SK-N-MC (cell line): Measurements from ENCODE around the gene RPN1.

Experiments
- DNase-seq: peaks from one replicate; pipeline ENCODE4 v3.0.0-alpha.2; 2011; ENCODE audit warnings: low read depth, low spot score
- H3K27ac ChIP-seq: fragments of 200-600 bp; sonication (generic); 2 replicates; pipeline ENCODE4 v1.5.1; 2016; ENCODE audit warnings: mixed run types
- H3K36me3 ChIP-seq: fragments of 200-600 bp; sonication (generic); 2 replicates; pipeline ENCODE4 v1.6.1; 2017; ENCODE audit warnings: antibody characterized with exemption, low read length, mixed read lengths; ENCODE audit not compliant: insufficient read depth
- H3K4me3 ChIP-seq: fragments of 200-600 bp; sonication (generic); 2 replicates; pipeline ENCODE4 v1.5.1; 2016
- H3K9ac ChIP-seq: fragments of 200-600 bp; sonication (generic); 2 replicates; pipeline ENCODE4 v1.8.0; 2017; ENCODE audit warnings: mixed run types, mixed read lengths; ENCODE audit not compliant: insufficient read length
- H3K9me3 ChIP-seq: fragments of 200-600 bp; sonication (generic); 2 replicates; pipeline ENCODE4 v1.6.1; 2017; ENCODE audit warnings: low read depth, mild to moderate bottlenecking, antibody characterized with exemption, low read length, moderate library complexity, mixed read lengths
- EZH2 ChIP-seq: fragments of 200-600 bp; sonication (generic); IDR thresholded peaks from one replicate; pipeline ENCODE4 v1.6.1; 2017; ENCODE audit warnings: antibody characterized with exemption
- FOXP2 ChIP-seq: optimal IDR thresholded peaks from 2 replicates; pipeline ENCODE3; 2011; ENCODE audit warnings: mild to moderate bottlenecking, moderate library complexity; ENCODE audit not compliant: insufficient read depth; ENCODE audit errors: extremely low read length, control extremely low read depth
- POLR2AphosphoS5 ChIP-seq: IDR thresholded peaks from 2 replicates; pipeline ENCODE4 v1.6.1; 2012; ENCODE audit warnings: mild to moderate bottlenecking, low read depth, low read length, borderline replicate concordance

Gene RPN1

GRCh38 chr3:128572013-128572412 is 78.6 kb downstream of the RPN1 start:
- DNase-seq = no peak
- H3K9me3 ChIP-seq = no peaks in the 10 kb centered on the region
- no peak for TF ChIP-seq POLR2AphosphoS5
- no peak for TF ChIP-seq FOXP2
- TF ChIP-seq EZH2 = no peak
- H3K36me3 ChIP-seq = no peaks in the 10 kb centered on the region
- no peak overlapping the region for H3K9ac ChIP-seq
- H3K4me3 ChIP-seq = no peak overlapping the region
- H3K27ac ChIP-seq = no peak overlapping the region
